Brain microvascular endothelial cell (primary cell): ENCODE results near the gene EPN2.

Experiments
- DNase-seq: peaks from one replicate; pipeline ENCODE4 v3.0.0-alpha.2; 2020
- H3K27ac ChIP-seq: fragments of 250-450 bp; sonication (Bioruptor Pico); 2 replicates; pipeline ENCODE4 v1.5.1; 2020; ENCODE audit warnings: mild to moderate bottlenecking, moderate library complexity
- H3K27me3 ChIP-seq: fragments of 250-450 bp; sonication (Bioruptor Pico); replicated peaks from 2 replicates; pipeline ENCODE4 v1.5.1; 2020; ENCODE audit warnings: mild to moderate bottlenecking
- H3K36me3 ChIP-seq: fragments of 250-450 bp; sonication (Bioruptor Pico); replicated peaks from 2 replicates; pipeline ENCODE4 v1.5.1; 2020; ENCODE audit warnings: mild to moderate bottlenecking
- H3K4me3 ChIP-seq: 2 replicates; pipeline ENCODE4 v1.5.1; 2011; ENCODE audit warnings: low read depth, mild to moderate bottlenecking, control low read depth, low read length, moderate library complexity
- CTCF ChIP-seq: IDR thresholded peaks from 2 replicates; pipeline ENCODE4 v1.5.1; 2011; ENCODE audit warnings: low read depth, mild to moderate bottlenecking, moderate library complexity, low read length, control low read depth, inconsistent platforms; ENCODE audit errors: missing control alignments
- in situ Hi-C: cut with HindIII; loops from 2 replicates; pipeline ENCODE4 v1.10.0; 2017; ENCODE audit warnings: low sequenced_read_pairs, low pct_ligation_motif_present

The EPN2 gene

GRCh38 chr17:19331134-19331533 lies 94.0 kb downstream of the EPN2 start:
- peak; percentile 30 for TF ChIP-seq CTCF
- H3K27me3 ChIP-seq: no peaks in the 10 kb centered on the region
- H3K36me3 ChIP-seq: no peaks in the 10 kb centered on the region
- peak overlapping the region; percentile 62 for H3K27ac ChIP-seq
- H3K4me3 ChIP-seq: no peak overlapping the region
- in situ Hi-C loops: no loop called here
- DNase-seq: peak; percentile 84

GRCh38 chr17:19331543-19332245 lies 94.5 kb downstream of the EPN2 start:
- TF ChIP-seq CTCF: no peak
- Histone ChIP-seq H3K27me3 (no peaks in the 10 kb centered on the region), H3K27ac (peak overlapping the region; percentile 62), H3K36me3 (no peaks in the 10 kb centered on the region), H3K4me3 (no peak overlapping the region)
- DNase-seq: no peak
- in situ Hi-C loops: no loop called here

- in situ Hi-C loops: no loop called here
- no peak overlapping the region for H3K4me3 ChIP-seq
- no peak for TF ChIP-seq CTCF
- no peak for DNase-seq
- no peak overlapping the region for H3K27ac ChIP-seq
- H3K27me3 ChIP-seq: no peaks in the 10 kb centered on the region
- H3K36me3 ChIP-seq: no peaks in the 10 kb centered on the region
Observed at GRCh38 chr17:19332371-19333131, 95.4 kb downstream of the EPN2 start.

DNA sequence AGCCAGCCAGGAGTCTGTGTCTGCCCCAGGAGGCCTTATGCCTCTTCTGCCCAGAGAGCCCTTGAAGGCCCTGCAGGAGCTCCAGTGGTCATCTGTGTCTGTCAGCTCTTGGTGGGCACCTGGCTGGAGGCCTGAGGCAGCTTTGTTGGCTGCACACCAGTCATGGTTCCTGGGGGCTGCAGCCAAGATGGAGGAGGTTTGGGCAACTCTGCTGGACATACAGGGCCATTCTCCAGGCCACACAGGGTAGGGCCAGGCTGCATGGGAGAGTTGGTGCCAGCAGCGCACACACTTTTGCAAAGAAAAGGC lies 95.9 kb downstream of the EPN2 start:
- DNase-seq: no peak
- Histone ChIP-seq H3K27me3 (no peaks in the 10 kb centered on the region), H3K27ac (no peak overlapping the region), H3K4me3 (no peak overlapping the region), H3K36me3 (no peaks in the 10 kb centered on the region)
- in situ Hi-C loops: no loop called here
- TF ChIP-seq CTCF: no peak

- TF ChIP-seq CTCF: no peak
- no peak overlapping the region for H3K27ac ChIP-seq
- H3K4me3 ChIP-seq: no peak overlapping the region
- DNase-seq: no peak
- H3K27me3 ChIP-seq: no peaks in the 10 kb centered on the region
- in situ Hi-C loops: no loop called here
- H3K36me3 ChIP-seq: no peaks in the 10 kb centered on the region
Observed at GRCh38 chr17:19333736-19334290, 96.6 kb downstream of the EPN2 start.

DNA sequence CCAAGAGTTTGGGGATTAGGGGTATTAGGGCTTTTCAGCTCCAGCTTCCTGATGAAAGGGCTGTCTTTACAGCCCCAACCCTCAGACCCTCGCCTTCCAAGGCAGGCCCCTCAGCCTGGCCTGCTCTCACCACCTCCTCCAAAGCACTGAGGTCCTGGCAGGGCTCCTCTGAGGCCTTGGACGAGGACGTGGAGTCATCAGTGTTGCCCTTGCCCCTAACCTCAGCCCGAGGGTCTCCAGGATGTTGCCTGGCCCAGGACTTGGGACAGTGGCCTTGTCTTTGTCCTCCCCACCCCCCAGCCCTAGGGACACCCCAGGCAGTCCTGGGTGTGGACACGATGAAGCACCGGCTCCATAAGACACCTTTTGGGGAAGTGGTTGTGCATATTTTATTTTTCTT lies 97.2 kb downstream of the EPN2 start:
- DNase-seq: no peak
- Histone ChIP-seq H3K36me3 (no peaks in the 10 kb centered on the region), H3K27ac (no peak overlapping the region), H3K4me3 (no peak overlapping the region), H3K27me3 (no peaks in the 10 kb centered on the region)
- no peak for TF ChIP-seq CTCF
- in situ Hi-C loops: no loop called here
